Effector memory CD4-positive, alpha-beta T cell (primary cell): ENCODE results near the gene TSPAN15.
"Not testable (repeated sequence)": the region's sequence is repeated elsewhere in the genome, so short reads cannot be mapped to it uniquely, and the experiment has no call there.

Experiments
- DNase-seq, 3 donors: peaks; one replicate each; pipeline ENCODE4 v3.0.0-alpha.2; 2020
- H3K27ac ChIP-seq: 2 replicates; pipeline ENCODE4 v1.7.0; 2013; ENCODE audit warnings: mild to moderate bottlenecking, low read length, moderate library complexity; ENCODE audit not compliant: insufficient read depth, poor library complexity, severe bottlenecking
- H3K27me3 ChIP-seq: replicated peaks from 2 replicates; pipeline ENCODE4 v1.7.0; 2013; ENCODE audit warnings: mild to moderate bottlenecking, low read length; ENCODE audit not compliant: insufficient read depth, control insufficient read depth, poor library complexity, severe bottlenecking
- H3K36me3 ChIP-seq: 2 replicates; pipeline ENCODE4 v1.7.0; 2013; ENCODE audit warnings: mild to moderate bottlenecking, low read length, moderate library complexity; ENCODE audit not compliant: control insufficient read depth, insufficient read depth
- H3K4me1 ChIP-seq: 2 replicates; pipeline ENCODE4 v1.7.0; 2013; ENCODE audit warnings: low read length, mild to moderate bottlenecking; ENCODE audit not compliant: control insufficient read depth, insufficient read depth, poor library complexity, severe bottlenecking
- H3K4me3 ChIP-seq: 2 replicates; pipeline ENCODE4 v1.7.0; 2013; ENCODE audit warnings: low read length, low read depth, mild to moderate bottlenecking; ENCODE audit not compliant: insufficient read depth, poor library complexity, severe bottlenecking
- H3K9me3 ChIP-seq: 2 replicates; pipeline ENCODE4 v1.7.0; 2013; ENCODE audit warnings: mild to moderate bottlenecking, low read length, moderate library complexity; ENCODE audit not compliant: control insufficient read depth

TSPAN15 gene

GRCh38 chr10:69439813-69440506 is 11.3 kb upstream of the TSPAN15 start:
- H3K27ac ChIP-seq = no peak overlapping the region
- DNase-seq = no peak
- H3K4me3 ChIP-seq = no peak overlapping the region

GRCh38 chr10:69443354-69443753 is 7.9 kb upstream of the TSPAN15 start:
- no peaks in the 10 kb centered on the region for H3K9me3 ChIP-seq
- H3K36me3 ChIP-seq = no peaks in the 10 kb centered on the region
- no peak for DNase-seq
- H3K4me1 ChIP-seq = no peaks in the 10 kb centered on the region
- no peak overlapping the region for H3K27ac ChIP-seq
- H3K27me3 ChIP-seq = no peaks in the 10 kb centered on the region
- no peak overlapping the region for H3K4me3 ChIP-seq

More at GRCh38 chr10:69439813-69440506, 11.3 kb upstream of the TSPAN15 start:
- Histone ChIP-seq H3K36me3 (no peaks in the 10 kb centered on the region), H3K9me3 (no peaks in the 10 kb centered on the region), H3K27me3 (no peaks in the 10 kb centered on the region), H3K4me1 (no peaks in the 10 kb centered on the region)

- Histone ChIP-seq H3K4me1 (peaks cover 8% of the 10 kb centered on the region), H3K9me3 (no peaks in the 10 kb centered on the region), H3K27ac (no peak overlapping the region), H3K36me3 (no peaks in the 10 kb centered on the region), H3K27me3 (no peaks in the 10 kb centered on the region), H3K4me3 (no peak overlapping the region)
- no peak for DNase-seq
Observed at GRCh38 chr10:69445041-69445440, 6.2 kb upstream of the TSPAN15 start.

GRCh38 chr10:69446229-69446628 is 5.0 kb upstream of the TSPAN15 start:
- no peaks in the 10 kb centered on the region for H3K27me3 ChIP-seq
- peaks cover 14% of the 10 kb centered on the region for H3K4me1 ChIP-seq
- no peak for DNase-seq
- no peak overlapping the region for H3K27ac ChIP-seq
- no peaks in the 10 kb centered on the region for H3K36me3 ChIP-seq
- no peaks in the 10 kb centered on the region for H3K9me3 ChIP-seq
- no peak overlapping the region for H3K4me3 ChIP-seq

GRCh38 chr10:69446650-69447151 is 4.6 kb upstream of the TSPAN15 start:
- Histone ChIP-seq H3K27me3 (no peaks in the 10 kb centered on the region), H3K27ac (no peak overlapping the region), H3K9me3 (no peaks in the 10 kb centered on the region), H3K36me3 (no peaks in the 10 kb centered on the region), H3K4me3 (no peak overlapping the region), H3K4me1 (peaks cover 18% of the 10 kb centered on the region)
- DNase-seq = no peak

- Histone ChIP-seq H3K4me1 (peaks cover 23% of the 10 kb centered on the region), H3K9me3 (no peaks in the 10 kb centered on the region)
Observed at GRCh38 chr10:69449841-69450240, 1.4 kb upstream of the TSPAN15 start.

GRCh38 chr10:69450395-69450794 is 870 bp upstream of the TSPAN15 start:
- H3K9me3 ChIP-seq, DNase-seq, H3K4me3 ChIP-seq, H3K36me3 ChIP-seq, H3K27me3 ChIP-seq, H3K27ac ChIP-seq: not testable (repeated sequence)
- H3K4me1 ChIP-seq = peaks cover 23% of the 10 kb centered on the region

More at GRCh38 chr10:69449841-69450240, 1.4 kb upstream of the TSPAN15 start:
- no peaks in the 10 kb centered on the region for H3K27me3 ChIP-seq
- peak in 1 of 3 donors; percentile 40 for DNase-seq
- H3K4me3 ChIP-seq = no peak overlapping the region
- H3K36me3 ChIP-seq = no peaks in the 10 kb centered on the region
- no peak overlapping the region for H3K27ac ChIP-seq

GRCh38 chr10:69451784-69452251 is 553 bp downstream of the TSPAN15 start:
- Histone ChIP-seq H3K27me3 (no peaks in the 10 kb centered on the region), H3K4me1 (peaks cover 23% of the 10 kb centered on the region)

GRCh38 chr10:69452676-69453415 is 1.6 kb downstream of the TSPAN15 start:
- Histone ChIP-seq H3K4me3 (no peak overlapping the region), H3K27ac (no peak overlapping the region), H3K27me3 (no peaks in the 10 kb centered on the region), H3K9me3 (no peaks in the 10 kb centered on the region), H3K4me1 (peaks cover 23% of the 10 kb centered on the region), H3K36me3 (no peaks in the 10 kb centered on the region)
- DNase-seq = no peak

More at GRCh38 chr10:69451784-69452251, 553 bp downstream of the TSPAN15 start:
- H3K27ac ChIP-seq = peak overlapping the region; percentile 45
- no peaks in the 10 kb centered on the region for H3K36me3 ChIP-seq
- no peaks in the 10 kb centered on the region for H3K9me3 ChIP-seq
- no peak for DNase-seq
- peak overlapping the region; percentile 81 for H3K4me3 ChIP-seq

- H3K36me3 ChIP-seq = no peaks in the 10 kb centered on the region
- H3K27me3 ChIP-seq = no peaks in the 10 kb centered on the region
- H3K27ac ChIP-seq = no peak overlapping the region
- H3K4me1 ChIP-seq = peaks cover 23% of the 10 kb centered on the region
- H3K4me3 ChIP-seq = no peak overlapping the region
- no peaks in the 10 kb centered on the region for H3K9me3 ChIP-seq
- DNase-seq = no peak
Observed at GRCh38 chr10:69453795-69454194, 2.5 kb downstream of the TSPAN15 start.
